Measurements from ENCODE around the gene DHH.

Gene DHH

DNA sequence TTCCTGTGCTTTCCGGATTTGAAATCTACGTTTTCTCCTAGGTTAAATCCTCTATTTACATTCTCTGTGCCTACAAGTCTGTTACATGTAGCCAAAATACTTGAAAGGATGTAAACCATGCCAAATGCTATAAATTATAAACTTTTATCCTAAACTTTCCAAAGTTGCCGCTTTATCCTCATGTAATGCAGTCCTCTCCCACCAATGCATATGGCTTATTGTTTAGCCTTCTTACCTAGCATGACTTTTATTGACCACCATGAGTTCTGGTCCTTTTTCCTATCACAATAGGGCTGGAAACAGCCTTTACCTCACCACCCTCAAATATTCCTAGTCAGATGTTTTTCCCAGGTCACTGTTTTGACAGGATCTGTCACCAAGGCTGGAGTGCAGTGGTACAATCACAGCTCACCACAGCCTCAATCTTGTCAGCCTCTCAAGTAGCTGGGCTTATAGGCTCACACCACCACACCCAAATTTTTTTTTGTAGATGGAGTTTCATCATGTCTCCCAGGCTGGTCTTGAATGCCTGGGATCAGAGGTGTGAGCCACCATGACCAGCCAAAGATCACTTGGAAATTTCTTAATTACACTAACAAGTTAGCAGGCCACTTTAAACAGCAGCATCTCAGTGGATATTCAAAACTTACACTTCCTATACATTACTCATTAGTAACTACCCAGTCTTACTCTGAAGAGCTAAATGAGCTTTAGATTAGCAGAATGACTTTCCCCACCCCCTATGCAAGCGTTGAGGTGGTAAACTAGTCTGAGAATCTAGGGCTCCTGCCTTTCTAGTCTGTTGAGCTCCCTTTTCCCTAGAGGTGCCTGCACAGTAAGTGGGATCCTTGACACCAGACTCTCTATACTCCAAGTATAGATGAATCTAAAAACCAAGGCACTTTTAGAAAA is 32.5 kb upstream of the DHH start:
- TF ChIP-seq, protein P1, sequence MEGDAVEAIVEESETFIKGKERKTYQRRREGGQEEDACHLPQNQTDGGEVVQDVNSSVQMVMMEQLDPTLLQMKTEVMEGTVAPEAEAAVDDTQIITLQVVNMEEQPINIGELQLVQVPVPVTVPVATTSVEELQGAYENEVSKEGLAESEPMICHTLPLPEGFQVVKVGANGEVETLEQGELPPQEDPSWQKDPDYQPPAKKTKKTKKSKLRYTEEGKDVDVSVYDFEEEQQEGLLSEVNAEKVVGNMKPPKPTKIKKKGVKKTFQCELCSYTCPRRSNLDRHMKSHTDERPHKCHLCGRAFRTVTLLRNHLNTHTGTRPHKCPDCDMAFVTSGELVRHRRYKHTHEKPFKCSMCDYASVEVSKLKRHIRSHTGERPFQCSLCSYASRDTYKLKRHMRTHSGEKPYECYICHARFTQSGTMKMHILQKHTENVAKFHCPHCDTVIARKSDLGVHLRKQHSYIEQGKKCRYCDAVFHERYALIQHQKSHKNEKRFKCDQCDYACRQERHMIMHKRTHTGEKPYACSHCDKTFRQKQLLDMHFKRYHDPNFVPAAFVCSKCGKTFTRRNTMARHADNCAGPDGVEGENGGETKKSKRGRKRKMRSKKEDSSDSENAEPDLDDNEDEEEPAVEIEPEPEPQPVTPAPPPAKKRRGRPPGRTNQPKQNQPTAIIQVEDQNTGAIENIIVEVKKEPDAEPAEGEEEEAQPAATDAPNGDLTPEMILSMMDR (IDR thresholded peaks at IDR 0.05) = no peak
- no peak for DNase-seq (ENCODE audit: low spot score)
- no peak overlapping the region for H3K4me3 ChIP-seq
- H3K27ac ChIP-seq = no peak overlapping the region

DNA sequence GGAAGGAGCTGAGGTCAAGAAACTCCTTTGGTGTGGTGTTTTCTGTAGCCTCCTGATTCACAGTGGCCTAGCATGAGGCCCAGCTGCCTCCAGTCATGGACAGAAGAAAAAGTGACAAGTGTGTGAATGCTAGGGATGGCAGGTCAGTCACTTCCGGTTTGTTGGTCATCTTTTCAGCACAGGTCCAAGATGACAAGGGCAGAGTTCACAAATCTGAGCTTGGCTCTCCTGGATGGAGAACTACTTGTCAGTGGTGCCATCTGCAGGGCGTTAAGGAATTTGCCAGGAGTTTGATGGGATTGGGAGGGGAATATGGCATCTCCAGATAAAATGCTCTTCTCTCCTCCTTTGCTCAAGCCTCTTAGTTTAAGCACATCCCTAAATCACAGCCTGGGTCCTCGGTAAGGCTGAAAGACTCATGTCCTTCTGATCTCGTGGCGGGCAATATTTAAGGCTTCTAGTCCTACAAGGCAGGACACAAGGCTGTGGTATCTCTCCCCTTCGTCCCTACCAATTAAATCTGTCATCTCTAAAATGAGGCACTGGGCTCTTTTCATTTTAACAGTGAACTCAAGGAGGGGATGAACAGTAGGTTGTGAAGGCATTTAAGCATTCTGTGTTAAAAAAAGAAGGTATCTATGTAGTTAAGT is 26.6 kb upstream of the DHH start:
- Histone ChIP-seq H3K27ac (no peak overlapping the region), H3K4me3 (no peak overlapping the region)
- DNase-seq (ENCODE audit: low spot score) = no peak
- TF ChIP-seq, protein P1 (IDR thresholded peaks at IDR 0.05) = no peak

DNA sequence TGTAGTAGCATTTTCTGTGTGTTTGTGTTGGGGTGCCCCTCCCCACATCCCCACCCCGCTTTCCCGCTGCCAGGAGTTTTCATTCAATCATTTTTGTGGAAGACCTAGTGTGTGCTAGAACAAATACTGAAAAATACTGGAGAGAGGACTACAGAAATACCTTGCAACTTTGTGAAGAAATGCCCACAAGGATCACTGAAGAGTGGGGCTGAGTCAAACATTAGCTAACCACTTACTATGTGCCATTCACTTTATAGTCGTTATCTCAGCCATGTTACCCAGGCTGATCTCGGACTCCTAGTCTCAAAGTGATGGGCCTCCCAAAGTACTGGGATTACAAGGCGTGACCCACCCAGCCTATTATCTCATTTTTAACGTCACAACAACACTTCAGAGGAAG is 16.6 kb upstream of the DHH start:
- Histone ChIP-seq H3K27ac (peak overlapping the region; percentile 93 to 98), H3K4me3 (peak overlapping the region; percentile 80)
- TF ChIP-seq, protein P1 (IDR thresholded peaks at IDR 0.05) = no peak
- DNase-seq (ENCODE audit: low spot score) = no peak

DNA sequence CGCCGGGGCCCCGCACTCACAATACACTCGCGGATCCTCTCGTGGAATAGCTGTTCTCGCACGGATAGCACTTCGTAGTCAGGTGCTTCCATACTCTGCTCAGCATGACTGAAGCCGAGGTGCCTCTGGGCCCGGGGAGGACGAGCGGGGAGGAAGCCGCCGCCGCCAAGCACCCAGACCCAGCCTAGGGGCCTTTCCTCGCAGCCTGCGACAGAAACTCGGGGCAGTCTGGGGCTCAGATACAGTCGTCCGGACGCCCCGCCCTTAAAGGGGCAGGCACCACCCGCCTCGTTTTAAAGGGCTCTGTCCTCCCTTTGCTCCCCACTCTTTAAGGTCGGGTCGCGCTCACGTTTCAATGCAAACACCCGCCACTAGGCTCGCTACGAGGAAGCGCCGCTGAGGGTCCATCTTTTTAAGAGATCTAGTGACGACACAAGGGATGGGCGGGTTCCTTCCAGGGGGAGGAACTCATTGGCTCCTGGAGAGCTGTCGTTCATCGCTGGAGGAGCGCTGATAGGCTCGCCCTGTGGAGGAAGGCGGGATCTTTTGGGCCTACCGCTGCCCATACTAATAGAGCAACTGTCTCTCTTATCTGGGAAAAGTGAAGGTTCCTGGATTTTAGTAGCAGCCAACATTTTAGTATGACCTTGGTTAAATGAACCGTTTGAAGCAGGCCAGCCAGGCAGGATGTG is 16.0 kb upstream of the DHH start, which contains the start of gene LMBR1L:
TSS of gene LMBR1L (minus strand) at position 384 of the 692 bp plus-strand sequence. CDS start at position 92, 292 bp downstream.
- Histone ChIP-seq H3K27ac (peak within 1 kb of the TSS; percentile 93 to 98), H3K4me3 (peak within 1 kb of the TSS; percentile 80)
- DNase-seq (ENCODE audit: low spot score) = peak; percentile 98
- TF ChIP-seq, protein P1 (IDR thresholded peaks at IDR 0.05) = no peak

DNA sequence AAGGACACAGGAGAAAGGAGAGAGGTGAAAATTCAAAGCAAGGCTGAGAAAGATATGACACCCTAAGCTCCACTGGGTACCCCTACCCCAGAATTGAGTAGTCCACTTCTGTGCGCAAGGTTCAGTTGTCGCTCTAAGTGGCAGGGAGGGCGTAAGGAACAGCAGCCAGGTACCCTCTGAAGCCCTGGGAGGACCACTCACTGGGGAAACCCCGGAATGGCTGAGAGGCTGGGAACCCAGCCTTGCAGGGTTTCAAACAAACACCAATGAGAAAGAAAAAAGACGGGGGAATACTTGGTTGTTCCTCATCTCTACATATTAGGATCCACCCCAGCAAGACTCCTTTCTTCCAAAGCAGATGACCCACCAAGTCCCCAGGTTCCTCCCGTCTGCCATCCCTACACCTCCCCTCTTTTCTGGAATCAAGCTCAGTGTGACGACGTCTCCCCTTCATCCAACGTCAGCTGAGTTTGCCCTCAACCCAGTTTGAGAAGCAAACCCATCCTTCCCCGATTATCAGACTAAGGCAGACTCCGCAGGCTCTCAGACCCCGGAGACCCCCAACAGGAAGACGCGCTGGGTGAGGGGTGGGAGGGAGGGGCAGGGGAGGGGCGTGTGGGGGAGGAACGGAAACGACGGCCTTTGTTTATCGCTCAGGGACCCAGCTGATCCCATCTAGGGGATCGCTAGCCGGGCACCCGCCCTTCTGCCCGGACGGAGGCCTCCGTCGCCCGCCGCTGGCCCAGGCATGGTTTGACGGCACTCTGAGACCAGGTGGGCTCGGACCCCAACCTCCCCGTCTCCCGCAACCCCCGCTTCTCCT is 15.3 kb upstream of the DHH start:
- no peak for DNase-seq (ENCODE audit: low spot score)
- Histone ChIP-seq H3K27ac (peak overlapping the region; percentile 93 to 98), H3K4me3 (peak overlapping the region; percentile 80)
- TF ChIP-seq, protein P1 (IDR thresholded peaks at IDR 0.05) = no peak

DNA sequence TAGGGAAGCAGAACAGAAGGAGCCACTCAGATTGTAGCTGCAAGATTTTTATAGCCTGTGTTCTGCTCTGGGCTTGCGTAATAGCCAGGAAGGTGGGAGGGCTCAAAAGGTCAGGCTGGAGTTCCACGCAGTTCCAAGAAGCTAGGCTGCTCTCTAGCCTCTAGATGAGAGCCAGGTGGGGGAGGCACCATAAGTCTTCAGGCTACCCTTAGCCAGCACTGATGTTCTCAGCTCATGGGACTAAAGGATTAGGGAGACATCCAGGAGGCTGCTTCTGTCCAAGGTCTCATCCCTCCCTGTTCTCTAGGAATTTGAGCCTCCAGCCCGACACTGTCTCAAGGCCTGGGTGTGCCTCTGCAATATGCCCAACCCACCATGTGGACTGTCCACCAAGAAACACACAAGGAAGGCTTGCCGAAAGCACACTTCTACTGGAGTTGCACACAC is 14.4 kb upstream of the DHH start:
- H3K27ac ChIP-seq = peak overlapping the region; percentile 93 to 98
- no peak for DNase-seq (ENCODE audit: low spot score)
- peak overlapping the region; percentile 80 for H3K4me3 ChIP-seq
- TF ChIP-seq, protein P1 (IDR thresholded peaks at IDR 0.05) = no peak

Measured in coronary artery (tissue), 2 donors.